Myocyte (in vitro differentiated cells): ENCODE data around the gene ABCA8. TPM values are rescaled to one million over a fixed set of nuclear protein-coding genes. Genes with fewer than 3 reads are reported as not detected.
"Not testable (repeated sequence)": the region's sequence is repeated elsewhere in the genome, so short reads cannot be mapped to it uniquely, and the experiment has no call there.

Source experiments
- DNase-seq: peaks from one replicate; pipeline ENCODE4 v3.0.0-alpha.2; 2012; ENCODE audit warnings: low read depth
- total RNA-seq: library from RNA; depleted of rRNA; stranded (reverse); fragments of >200 nt; gene quantifications from 2 replicates; pipeline ENCODE4 v1.2.3, GENCODE V29; 2014

Gene ABCA8
- total RNA-seq, 1 donor from 2014 or later, result 0.11 TPM

DNA sequence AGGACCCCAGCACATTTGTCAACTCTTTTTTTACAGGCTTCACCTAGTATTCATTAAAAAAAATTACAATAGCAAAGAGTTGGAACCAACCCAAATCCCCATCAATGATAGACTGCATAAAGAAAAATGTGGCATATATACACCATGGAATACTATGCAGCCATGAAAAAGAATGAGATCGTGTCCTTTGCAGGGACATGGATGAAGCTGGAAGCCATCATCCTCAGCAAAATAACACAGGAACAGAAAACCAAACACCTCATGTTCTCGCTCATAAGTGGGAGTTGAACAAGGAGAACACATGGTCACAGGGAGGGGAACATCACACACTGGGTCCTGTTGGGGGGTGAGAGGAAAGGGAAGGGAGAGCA, 11.4 kb downstream of the ABCA8 start:
- not testable (repeated sequence) for DNase-seq

DNA sequence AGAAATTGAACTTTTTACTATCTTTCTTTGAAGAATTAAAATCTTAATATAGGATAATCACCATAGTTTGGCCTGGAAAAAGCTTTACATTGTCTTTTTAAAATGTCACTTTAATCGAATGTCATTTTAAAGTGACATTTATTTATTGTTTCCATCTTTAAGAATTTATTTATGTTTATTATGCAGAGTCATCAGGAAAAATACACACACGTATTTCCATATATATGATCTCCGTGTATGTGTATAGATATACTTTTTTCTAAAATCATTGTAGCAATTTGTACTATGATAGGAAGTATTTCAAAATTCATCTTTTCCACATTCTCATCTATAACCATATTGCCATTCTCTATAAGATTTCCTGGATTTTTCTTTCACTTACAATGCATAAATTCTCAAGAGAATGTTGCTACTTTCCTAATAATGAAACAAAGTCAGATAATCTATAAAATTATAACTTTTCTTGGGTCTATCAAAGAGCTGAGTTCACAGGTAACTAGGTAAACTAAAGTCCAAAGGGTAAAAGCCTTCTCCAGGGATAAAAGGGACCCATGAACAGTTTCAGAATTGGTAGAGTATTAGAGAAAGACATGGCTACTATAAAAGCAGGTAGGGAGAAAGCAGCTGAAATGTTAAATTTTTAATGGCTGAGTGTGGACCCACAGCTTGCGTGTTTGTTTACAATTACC, 11.9 kb downstream of the ABCA8 start:
- no peak for DNase-seq

DNA sequence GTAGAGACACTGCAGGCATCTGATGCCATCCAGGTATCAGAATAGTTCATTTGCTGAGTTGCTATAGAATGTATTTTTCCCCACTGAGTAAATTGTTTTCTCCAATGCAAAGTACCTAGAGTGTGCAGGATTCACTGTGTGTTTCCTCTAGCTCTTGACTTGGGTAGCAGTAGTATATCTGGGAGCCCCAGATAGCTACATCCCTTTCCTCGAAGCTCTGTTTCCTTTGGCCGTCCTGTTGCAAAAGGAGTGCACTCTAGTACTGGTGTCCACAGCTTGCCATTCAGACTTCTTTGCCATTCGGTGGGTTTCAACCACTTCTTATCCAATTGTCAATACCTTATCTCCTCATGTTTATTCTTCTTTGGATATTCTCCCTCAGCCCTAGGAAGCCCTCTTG, 12.8 kb downstream of the ABCA8 start:
- DNase-seq, result no peak

DNA sequence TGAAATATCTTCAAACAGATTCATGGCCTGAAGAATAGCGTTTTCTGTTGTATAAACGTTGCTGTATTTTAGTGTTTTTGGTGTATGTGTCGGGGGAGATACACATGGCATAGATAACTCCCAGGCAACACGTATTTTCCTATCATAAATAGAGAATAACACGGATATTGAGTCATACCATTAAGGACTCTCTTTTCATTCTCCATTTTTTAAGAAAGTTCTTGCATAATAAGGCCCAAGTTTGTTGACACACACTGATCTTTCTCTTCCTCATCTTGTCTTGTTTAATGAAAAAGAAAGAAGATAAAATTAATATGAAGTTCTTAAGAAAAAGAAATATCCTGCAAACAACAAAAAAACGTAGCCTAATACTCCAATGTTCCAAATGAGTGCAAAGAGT, 13.4 kb downstream of the ABCA8 start:
- DNase-seq, result no peak

DNA sequence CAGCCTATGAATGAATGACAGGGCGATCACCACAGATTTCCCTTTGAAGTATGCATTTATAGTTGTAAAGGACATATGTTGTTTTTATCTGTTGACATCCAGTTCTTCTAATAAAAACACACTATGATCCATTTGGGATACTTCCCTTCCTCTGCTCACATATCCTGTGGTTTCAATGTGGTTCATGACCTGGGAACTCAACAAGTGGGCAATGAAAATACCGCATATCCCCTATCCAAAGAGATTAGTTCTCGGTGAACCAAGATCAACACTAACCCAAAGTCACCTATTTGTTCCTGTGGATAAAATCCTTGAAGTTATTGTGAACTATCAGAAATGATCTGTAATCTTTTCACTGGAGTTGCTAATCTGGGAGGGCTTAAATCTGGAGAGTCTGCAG, 16.0 kb downstream of the ABCA8 start:
- DNase-seq, result no peak

DNA sequence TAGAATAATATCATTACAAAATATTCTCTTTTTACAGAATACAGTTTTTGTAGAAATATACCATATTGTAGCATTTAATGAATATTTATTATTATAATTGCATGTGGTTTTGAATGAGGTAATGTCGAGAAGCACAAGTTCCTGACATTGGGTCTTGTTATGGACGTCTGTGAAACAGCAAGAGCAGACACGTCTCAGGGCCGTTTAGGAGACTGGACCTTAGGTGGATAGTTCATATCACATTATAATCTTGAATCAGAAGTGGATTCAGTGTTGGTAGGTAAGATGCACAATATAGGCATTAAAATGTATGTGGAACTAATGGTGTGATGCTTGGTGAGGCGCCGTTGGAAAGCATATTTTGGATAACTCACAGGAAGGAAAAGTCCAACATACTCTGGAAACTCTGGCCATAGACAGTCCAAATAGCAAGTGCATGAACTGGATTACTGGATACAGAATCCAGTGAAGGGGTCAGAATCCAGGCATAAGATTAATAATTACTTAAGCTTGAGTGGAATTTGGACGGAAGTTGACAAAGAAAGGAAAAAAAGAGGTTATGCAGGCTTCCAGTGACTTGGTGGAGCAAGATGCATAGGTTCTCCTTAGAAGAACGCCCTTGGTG, 17.2 kb downstream of the ABCA8 start:
- DNase-seq, result no peak

DNA sequence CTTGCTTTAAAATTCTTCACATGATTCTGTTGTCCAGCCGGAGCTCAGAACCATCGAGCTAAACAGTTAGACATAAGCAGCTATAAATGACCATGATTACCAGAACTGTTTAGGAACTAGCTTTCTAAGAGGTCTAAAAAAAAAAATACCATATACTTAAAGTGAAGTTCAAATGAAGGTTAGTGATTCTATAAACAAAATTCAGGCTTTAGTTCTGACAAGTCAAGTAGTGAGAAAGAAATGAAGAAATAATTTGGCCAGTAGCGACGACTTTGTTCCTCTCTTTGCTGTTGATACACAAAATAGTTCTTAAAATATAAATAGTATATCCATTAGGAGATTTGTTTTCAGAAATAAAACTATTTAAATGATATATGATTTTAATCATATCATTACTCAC, 27.7 kb downstream of the ABCA8 start:
- DNase-seq, result no peak

DNA sequence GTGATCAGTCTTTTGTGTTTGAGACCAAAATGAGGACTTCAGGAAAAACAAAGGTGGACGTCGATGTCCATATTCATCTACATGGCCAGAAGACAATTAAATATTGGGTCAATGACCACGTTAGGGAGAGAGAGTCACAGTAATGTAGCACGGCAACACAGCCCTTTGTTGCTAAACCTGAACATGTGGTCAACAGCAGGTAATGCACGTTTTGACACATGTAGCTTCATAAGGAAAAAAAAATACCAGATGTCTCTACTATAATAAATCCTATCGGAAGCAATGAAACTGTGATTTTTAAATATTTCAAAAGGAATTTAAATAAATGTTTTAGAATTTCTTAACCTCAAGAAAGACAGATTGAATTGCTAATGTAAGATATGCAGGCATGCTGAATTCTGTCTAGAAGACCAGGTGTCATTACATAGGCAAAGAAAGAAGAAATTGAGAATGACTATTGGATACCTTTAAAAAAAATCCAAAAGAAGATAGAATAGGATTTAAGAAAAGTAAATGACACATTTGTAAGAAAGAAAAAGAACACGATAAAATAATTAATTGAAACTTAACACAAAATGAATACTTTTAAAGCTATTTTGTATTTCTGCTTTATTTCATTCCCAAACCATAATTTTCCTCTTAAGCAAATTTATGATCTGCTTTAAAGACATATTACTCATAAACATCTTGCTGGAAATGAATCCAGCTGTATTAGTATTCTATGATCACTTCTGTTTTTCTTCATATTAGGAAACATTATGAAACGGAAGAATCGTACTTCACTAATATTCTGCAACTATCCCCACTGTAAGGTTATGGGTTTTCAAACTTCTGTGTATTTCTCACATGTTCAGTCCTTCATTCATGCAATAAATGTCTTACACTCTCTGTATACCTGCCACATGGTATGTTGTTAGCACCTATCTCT, 30.1 kb downstream of the ABCA8 start:
- DNase-seq, result no peak

DNA sequence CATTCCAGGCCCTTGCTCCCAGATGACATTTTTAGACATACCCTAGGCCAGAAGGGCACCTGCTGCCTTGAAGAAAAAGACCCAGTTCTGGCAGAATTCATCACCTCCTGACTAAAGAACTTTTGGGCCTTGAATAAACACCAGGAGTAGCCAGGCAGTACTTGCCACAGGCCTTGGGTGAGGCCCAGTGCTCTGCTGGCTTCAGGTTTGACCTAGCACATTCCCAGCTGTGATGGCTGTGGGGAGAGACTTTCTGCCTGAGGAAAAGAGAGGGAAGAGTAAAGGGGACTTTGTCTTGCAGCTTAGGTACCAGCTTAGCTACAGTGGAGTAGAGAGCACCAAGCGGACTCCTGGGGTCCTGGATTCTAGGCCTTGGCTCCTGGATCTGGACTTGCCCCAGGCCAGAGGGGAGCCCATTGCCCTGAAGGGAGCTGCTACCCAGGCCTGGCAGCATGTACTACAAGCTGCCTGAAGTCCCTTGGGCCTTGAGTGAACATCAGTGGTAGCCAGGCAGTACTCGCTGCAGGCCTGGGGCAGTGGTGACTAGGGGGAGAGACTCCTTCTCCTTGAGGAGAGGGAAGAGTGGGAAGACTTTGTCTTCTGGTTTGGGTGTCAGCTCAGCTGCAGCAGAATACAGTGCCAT, 44.3 kb downstream of the ABCA8 start:
- DNase-seq, result peak; percentile 57

DNA sequence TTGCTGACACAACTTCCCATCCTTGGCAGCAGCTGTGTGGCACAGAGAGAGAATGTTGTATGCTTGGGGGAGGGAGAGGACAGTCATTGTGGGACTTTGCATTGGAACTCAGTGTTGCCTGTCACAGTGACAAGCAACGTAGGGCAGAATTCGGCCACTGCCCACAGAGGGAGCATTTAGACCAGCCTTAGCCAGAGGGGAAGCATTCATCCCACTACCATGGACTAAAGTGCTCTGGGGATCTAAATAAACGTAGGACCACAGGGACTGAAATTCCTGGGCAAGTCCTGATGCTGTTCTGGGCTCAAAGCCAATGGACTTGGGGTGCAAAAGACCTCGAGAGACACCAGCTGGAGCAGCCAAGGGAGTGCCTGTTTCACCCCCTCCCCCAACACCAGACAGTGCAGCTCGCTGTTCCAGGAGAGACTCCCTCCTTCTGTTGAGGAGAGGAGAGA, 44.9 kb downstream of the ABCA8 start:
- DNase-seq, result peak; percentile 80

DNA sequence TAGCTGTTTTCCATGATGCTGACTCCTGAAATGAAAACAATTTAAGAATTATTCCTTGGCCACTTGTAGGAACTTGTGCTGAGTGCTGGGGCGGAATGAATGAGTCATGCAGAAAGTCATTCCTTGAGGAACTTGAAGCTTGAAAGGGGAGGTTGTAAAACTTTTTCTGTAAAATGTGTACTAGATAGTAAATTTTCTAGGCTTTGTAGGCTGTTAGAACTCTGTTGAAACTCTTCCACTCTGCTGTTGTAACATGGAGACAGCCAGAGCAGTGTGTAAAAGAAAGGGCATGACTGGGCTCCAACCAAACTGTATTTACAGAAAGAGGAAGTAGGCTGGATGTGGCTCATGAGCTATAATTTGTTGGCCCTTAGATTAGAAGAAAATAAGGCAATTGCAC, 46.1 kb downstream of the ABCA8 start:
- DNase-seq, result peak; percentile 56

DNA sequence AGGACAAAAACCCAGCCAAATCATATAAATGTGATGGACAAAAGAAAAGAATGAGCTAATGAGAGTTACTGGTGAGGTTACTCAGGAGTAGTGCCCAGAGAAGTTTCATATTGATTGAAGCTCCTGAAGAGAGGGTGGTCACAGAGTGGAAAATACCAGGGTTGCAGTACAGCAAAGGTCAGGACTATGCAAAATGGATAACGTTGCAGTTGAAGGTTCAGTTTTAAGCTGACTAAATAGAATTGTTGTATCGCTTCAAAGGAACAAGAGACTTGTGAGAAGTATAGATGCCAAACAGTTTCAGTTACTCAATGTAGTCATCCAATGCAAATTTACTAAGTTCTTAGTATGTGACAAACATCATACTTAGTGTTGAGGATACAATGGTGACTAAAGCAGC, 47.1 kb downstream of the ABCA8 start:
- no peak for DNase-seq

DNA sequence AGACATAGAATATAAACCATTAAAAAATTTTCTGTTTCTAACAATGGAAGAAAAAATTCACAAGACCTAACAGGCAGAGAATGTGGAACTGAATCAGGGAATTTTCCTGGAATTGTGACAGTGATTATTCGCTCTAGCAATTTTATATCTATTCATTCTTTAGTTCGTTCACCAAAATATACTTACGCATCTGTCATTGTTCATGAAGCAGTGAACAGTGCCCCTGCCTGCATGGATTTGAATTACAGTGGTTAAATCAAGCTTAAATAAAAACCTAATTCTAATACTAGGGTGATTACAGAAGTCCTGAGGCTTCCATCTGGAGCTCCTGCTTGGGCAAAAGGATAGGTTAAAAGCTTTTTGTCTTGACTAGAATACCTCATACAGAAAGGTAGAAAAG, 48.6 kb downstream of the ABCA8 start:
- peak; percentile 50 for DNase-seq

DNA sequence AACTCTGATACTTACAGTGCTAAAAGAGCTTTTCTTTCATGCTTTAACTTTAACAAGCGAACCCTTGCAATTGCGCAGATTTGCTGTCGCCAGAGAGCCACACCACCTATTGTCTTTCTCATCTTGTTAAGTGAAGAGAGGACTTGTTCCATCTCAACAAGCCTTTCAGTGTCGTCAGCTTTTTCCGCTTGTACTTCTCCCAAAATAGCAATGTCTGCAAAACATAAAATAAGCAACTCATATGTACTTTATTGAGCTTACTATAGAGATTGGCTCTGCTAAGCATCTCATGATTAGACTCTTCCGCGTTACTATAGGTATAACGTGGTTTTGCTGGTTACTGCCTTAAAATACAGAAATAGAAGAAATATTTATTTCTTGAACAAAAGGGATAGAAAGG, 51.9 kb downstream of the ABCA8 start:
- no peak for DNase-seq

DNA sequence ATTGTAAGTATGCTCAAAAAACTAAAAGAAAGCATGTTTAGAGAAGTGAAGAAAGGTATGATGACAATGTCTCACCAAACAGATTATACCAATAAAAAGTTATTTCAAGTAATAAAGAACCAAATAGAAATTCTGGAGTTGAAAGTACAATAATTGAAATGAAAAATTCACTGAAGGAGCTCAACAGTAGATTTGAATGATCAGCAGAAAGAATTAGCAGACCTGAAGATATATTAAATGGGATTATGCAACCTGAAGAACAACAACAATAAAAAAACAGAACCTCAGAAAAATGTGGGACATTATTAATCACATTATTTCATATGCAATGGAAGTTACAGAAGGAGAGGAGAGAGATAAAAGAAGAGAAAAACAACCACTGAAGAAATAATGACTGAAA, 57.6 kb downstream of the ABCA8 start:
- no peak for DNase-seq

DNA sequence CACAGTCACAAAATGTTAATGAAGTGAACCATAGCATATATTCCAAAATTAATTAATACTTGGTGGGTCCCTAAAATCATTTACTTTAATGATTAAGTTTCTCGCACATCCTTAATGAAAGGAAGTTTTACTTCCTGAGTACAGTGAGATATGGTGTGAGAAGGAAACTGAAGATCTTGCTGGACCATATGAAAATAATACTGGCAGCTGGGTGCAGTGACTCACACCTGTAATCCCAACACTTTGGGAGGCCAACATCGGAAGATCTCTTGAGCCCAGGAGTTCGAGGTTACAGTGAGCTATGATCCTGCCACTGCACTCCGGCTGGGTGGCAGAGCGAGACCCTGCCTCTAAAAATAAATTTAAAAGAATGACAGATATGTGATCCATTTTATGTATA, 62.5 kb downstream of the ABCA8 start:
- DNase-seq, result no peak

DNA sequence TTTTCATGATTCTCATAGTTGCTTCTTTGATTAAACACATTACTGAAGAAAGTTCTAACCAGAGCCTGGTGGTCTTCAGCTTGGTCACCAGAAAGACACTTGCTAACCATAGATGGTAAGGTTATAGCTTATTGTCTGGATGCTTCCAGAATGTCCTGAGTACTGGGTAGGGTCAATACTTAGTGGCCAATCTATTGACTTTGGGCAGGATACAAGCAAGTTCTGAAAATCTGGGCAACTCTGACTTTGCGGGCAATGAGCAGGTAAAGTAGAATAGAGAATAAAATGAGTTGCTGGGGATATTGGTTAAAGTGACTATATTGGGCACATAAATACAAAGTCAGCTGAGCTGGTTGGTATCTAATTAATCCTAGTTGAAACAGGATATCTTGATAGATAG, 63.0 kb downstream of the ABCA8 start:
- DNase-seq, result no peak

DNA sequence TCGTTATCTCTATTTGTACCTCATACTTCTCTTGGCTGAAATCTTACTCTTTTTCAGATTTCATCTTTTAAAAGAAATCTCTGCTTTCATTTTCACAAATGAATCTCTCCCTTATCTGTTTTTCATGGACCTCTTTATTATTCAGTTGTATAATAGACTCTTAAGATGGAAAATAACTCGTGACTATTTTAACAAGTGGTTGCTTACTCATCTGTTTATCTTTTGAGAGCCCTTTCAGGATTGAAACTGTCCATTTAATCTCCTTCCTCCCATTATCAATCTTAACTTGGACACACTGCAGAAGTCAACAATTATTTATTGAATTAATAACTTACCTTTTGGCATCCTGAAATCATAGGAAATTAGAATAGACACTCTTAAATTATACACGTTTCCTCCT, 68.8 kb downstream of the ABCA8 start:
- DNase-seq, result no peak

DNA sequence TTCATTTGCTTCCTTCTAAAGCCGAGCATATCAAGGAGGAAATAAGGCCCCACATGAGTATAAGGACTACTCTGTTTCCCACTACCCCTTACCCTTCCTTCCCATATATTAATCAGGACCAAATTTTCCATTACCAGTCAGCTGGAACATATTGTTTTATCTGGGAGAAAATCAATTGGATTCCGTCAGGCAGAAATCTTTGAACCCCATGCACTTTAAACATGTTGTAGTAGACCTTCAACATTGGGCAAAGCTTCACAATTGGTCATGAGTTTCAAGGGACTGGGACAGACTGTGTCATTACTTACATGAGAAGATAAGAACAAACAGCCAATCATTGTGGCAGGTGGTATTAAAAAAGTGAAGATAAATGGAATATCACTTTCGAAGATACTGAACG, 70.3 kb downstream of the ABCA8 start:
- DNase-seq, result no peak

DNA sequence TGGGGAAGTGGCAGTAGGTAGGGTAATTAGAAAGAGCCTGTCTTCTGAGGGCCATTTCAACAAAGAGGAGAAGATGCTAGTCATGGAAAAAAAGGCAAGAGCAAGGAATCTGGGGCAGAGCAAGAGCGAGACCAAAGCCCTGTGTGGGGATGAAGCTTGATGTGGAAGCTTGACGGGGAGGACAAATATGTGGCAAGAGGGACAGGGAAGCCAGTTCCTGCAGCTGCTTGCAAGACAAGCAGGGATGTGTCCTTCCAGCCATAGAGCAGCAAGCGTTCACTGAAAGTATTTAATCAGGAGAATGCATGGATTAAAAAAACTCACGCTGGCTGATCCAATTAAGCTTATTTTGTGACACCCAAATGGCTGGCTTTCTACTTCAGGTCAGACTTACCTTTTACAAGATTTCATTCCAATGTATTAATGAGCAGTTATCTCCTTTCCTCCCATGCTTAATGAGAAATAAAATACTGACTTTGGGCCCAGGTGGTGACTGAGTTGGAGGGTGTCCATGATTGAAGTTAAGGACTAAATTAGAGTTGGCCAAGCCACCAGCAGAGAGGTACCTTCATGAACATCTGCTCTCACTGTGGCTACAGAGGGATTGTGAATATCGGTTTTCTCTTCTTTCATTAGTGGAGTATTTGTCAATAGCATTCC, 76.8 kb downstream of the ABCA8 start:
- no peak for DNase-seq

DNA sequence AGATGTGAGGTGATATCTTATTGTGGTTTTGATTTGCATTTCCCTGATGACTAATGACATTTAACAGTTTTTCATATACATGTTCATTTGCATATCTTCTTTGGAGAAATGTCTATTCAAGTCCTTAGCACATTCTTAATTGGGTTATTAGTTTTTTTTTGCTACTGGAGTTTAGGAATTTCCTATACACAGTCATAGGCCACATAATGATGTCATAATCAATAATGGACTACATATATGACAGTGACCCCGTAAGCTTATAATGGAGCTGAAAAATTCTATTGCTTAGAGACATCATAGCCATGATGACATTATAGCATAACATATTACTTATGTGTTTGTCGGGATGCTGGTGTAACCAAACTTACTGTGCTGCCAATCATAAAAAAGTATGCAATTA, 83.7 kb downstream of the ABCA8 start:
- DNase-seq, result no peak
